Upper lobe of right lung (tissue), 1 donor: Measurements from ENCODE around the gene ZNFX1. TPM values are rescaled to one million over a fixed set of nuclear protein-coding genes. Genes with fewer than 3 reads are reported as not detected.

ENCODE experiments used
- ATAC-seq: fragments of 200-7000 bp; cut with Tn5 transposase; one replicate; pipeline ENCODE4 v1.9.1; 2020; ENCODE audit warnings: mild to moderate bottlenecking, moderate library complexity
- DNase-seq: peaks from one replicate; pipeline ENCODE4 v3.0.0-alpha.2; 2020
- H3K27ac ChIP-seq: fragments of 200-600 bp; one replicate; pipeline ENCODE4 v1.8.0; 2022
- H3K27me3 ChIP-seq: fragments of 200-600 bp; one replicate; pipeline ENCODE4 v1.8.0; 2022; ENCODE audit warnings: mild to moderate bottlenecking
- H3K36me3 ChIP-seq: fragments of 200-600 bp; one replicate; pipeline ENCODE4 v1.8.0; 2022
- H3K4me1 ChIP-seq: fragments of 200-600 bp; one replicate; pipeline ENCODE4 v1.8.0; 2022
- H3K4me3 ChIP-seq: fragments of 200-600 bp; one replicate; pipeline ENCODE4 v1.8.0; 2022; ENCODE audit warnings: mild to moderate bottlenecking
- H3K9me3 ChIP-seq: fragments of 200-600 bp; one replicate; pipeline ENCODE4 v1.8.0; 2022
- intact Hi-C: fragments of 100-400 bp; cut with DNase I; formaldehyde crosslinking; loops from one replicate; pipeline ENCODE4 v1.11.0; 2022
- total RNA-seq: library from RNA; stranded (reverse); fragmentation: NEBNext Ultra II Directional; extraction: Animal tissue kit (Norgen Biotek cat#: 25700); gene quantifications from one replicate; pipeline ENCODE4 v1.2.1, GENCODE V29; 2021
- TF ChIP-seq, protein P1 (sequence below): fragments of 200-600 bp; IDR thresholded peaks from one replicate; pipeline ENCODE4 v1.8.0; 2022; ENCODE audit warnings: antibody characterized with exemption
- donor health status: DM: no; HTN: yes; CAD: no; lungs with severe emphysema.

Gene ZNFX1
- total RNA-seq, 1 donor from 2014 or later: 54.4 TPM

DNA sequence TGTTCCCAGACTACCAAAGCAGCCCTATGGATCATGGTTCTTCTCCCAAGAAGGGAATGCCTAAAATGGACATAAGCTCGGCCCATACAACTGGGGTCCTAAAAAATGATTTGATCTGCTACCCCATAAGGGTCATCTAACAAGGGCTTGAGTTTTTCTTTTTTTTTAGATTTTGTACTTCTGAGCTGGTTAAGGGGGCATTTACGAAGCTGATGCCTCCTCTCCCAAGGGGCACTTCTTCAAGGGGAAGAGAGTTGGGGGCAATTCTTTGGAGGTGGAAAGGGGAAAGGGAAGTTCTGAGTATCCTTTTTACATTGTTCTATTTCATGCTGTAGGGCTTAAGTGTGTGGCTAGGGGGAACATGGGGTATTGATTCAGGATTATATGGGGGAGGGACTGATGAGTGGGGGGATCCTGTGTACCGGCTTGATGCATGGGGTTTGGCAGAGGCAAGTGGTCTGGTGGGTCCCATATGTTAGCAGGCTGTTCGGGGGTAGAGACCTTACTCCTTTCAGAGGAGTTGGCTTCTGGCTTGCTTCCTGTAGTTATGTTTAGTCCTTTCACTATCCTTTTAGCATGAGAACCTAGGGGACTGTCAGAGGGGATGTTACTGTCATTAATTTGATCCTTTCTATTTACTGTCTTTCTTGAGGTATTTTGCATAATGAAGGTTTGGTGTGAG lies 8.1 kb upstream of the ZNFX1 start:
- Histone ChIP-seq H3K27ac (no peak overlapping the region), H3K36me3 (peaks cover 100% of the 10 kb centered on the region), H3K9me3 (peaks cover 24% of the 10 kb centered on the region), H3K4me1 (peaks cover 16% of the 10 kb centered on the region), H3K4me3 (no peak overlapping the region), H3K27me3 (no peaks in the 10 kb centered on the region)
- TF ChIP-seq, protein P1, sequence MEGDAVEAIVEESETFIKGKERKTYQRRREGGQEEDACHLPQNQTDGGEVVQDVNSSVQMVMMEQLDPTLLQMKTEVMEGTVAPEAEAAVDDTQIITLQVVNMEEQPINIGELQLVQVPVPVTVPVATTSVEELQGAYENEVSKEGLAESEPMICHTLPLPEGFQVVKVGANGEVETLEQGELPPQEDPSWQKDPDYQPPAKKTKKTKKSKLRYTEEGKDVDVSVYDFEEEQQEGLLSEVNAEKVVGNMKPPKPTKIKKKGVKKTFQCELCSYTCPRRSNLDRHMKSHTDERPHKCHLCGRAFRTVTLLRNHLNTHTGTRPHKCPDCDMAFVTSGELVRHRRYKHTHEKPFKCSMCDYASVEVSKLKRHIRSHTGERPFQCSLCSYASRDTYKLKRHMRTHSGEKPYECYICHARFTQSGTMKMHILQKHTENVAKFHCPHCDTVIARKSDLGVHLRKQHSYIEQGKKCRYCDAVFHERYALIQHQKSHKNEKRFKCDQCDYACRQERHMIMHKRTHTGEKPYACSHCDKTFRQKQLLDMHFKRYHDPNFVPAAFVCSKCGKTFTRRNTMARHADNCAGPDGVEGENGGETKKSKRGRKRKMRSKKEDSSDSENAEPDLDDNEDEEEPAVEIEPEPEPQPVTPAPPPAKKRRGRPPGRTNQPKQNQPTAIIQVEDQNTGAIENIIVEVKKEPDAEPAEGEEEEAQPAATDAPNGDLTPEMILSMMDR: no peak
- ATAC-seq: no peak
- intact Hi-C loops: no loop called here
- no peak for DNase-seq

DNA sequence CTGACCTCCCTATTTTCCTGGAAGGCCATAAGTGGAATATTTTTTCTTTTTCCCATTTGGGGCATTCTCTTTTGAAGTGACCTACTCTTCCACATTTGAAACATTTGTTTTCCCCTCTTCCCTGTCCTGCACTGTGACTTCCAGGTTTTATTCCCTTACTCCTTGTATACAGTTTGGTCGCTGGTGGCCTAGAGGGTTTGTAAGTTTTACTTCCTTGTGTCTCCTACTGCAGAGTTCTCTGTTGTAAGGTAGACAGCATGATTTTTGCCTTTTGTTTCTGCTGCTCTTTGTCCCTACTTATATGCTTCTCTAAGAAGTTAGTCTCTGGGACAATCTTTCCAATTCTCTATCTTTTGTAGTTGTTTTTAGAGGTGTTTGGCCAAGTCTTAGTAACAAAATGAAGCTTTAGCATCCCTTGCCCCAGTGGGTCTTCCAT lies 7.4 kb upstream of the ZNFX1 start:
- ATAC-seq: no peak

DNA sequence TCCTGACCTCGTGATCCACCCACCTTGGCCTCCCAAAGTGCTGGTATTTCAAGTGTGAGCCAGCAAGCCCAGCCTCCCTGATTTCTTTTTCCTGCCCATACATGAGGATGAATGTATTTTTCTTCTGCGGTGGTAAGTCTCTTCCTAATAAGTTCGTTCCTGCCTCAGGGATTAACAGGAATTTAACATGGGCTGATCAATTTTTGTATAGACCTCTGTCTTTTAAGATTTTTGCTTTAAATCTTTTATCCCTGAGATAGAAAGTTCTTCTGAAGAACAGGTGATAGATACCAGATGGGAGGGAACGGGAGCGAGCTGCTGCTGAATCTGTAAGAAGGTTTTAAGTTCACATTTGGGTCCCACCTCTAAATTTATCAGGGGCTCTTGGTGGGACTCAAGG lies 7.0 kb upstream of the ZNFX1 start:
- Histone ChIP-seq H3K27me3 (no peaks in the 10 kb centered on the region), H3K4me1 (peaks cover 28% of the 10 kb centered on the region), H3K4me3 (no peak overlapping the region), H3K36me3 (peaks cover 100% of the 10 kb centered on the region), H3K9me3 (peaks cover 29% of the 10 kb centered on the region), H3K27ac (no peak overlapping the region)
- intact Hi-C loops: no loop called here
- ATAC-seq (no peak), DNase-seq (no peak)
- TF ChIP-seq, protein P1: no peak

More for the DNA sequence above, 7.4 kb upstream of the ZNFX1 start:
- Histone ChIP-seq H3K4me1 (peaks cover 23% of the 10 kb centered on the region), H3K4me3 (no peak overlapping the region), H3K9me3 (peaks cover 29% of the 10 kb centered on the region), H3K27ac (no peak overlapping the region), H3K27me3 (no peaks in the 10 kb centered on the region), H3K36me3 (peaks cover 100% of the 10 kb centered on the region)
- TF ChIP-seq, protein P1: no peak
- intact Hi-C loops: no loop called here
- DNase-seq: no peak

DNA sequence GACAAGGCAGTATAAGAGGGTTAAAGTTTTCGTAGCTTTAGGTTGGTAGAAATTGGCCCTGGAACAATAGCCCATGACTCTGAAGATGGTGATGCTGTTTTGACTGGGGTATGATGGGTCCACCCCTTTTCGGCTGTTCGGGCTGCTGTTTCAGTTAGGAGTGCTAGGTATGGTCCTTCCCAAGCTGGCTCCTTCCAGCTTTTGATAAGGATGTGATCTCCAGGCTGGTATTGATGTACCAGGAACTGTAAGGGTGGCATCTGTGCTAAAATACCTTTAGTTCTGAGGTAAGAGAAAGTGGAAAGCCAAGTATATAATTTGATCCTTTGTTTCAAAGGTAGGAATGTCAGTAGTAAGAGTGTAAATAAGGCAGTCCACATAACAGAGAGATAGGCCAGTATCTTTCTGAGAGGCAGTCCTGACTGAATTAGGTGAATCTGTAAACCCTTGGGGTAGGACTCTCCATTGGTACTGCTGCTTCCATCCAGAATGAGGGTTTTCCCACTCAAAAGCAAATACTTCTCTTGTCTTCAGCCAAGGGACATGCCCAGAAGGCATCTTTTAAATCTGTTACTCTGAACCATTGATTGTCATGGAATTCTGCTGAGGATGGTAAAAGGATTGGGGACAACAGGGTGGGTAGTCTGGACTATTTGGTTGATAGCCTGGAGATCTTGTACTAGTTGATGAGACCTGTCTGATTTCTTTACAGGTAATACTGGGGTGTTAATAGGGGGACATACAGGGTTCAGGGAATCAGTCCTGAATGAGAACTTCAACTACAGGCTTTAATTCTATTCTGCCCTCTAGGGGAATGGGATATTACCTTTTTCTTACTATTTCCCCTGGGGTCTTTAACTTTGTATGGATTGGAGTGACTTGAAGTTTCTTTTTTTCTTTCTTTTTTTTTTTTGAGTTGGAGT lies 6.1 kb upstream of the ZNFX1 start:
- no peak for ATAC-seq
- Histone ChIP-seq H3K36me3 (peaks cover 99% of the 10 kb centered on the region), H3K4me1 (peaks cover 36% of the 10 kb centered on the region), H3K27ac (no peak overlapping the region), H3K4me3 (no peak overlapping the region), H3K9me3 (peaks cover 29% of the 10 kb centered on the region), H3K27me3 (no peaks in the 10 kb centered on the region)
- intact Hi-C loops: no loop called here
- TF ChIP-seq, protein P1: no peak
- DNase-seq: no peak

DNA sequence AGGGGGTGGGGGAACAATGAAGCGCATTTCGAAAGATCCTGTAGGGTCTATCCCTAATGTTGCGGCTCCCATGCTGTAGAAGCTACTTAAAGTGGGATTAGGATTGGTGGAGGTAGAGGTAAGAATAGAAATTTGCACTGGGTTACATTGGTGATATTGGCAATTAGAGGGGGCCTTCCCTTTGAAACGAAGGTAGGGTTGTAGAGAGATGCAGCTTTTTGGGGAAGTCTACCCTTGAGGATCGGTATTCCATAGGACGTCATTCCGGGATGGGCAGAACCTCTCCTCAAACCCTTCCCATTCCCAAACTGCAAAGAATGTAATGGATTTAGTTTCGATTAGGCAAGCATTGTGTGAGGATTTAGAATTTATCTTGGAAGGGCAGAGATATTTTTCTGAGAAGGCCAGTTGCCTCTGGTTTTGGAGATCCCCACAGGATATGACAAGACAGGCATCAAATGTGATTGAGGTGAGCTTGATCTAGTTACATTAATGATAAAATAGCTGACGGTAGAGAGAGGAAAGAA lies 5.4 kb upstream of the ZNFX1 start:
- DNase-seq: no peak
- peaks cover 37% of the 10 kb centered on the region for H3K4me1 ChIP-seq
- H3K27ac ChIP-seq: no peak overlapping the region
- no peak overlapping the region for H3K4me3 ChIP-seq
- intact Hi-C loops: no loop called here
- no peaks in the 10 kb centered on the region for H3K27me3 ChIP-seq
- peaks cover 92% of the 10 kb centered on the region for H3K36me3 ChIP-seq
- ATAC-seq: no peak
- TF ChIP-seq, protein P1: no peak
- peaks cover 29% of the 10 kb centered on the region for H3K9me3 ChIP-seq
